D721Med (cell line): ENCODE measurements around the gene CIB4.

Experiments
- DNase-seq: peaks from one replicate; pipeline ENCODE4 v3.0.0; 2011; ENCODE audit warnings: low spot score; ENCODE audit not compliant: insufficient read length
- FAIRE-seq: peaks from 2 replicates; lab custom pipeline; 2011; peaks lifted over from hg19 to GRCh38; lab: Jason Lieb, UNC
- TF ChIP-seq, protein P1 (sequence below): IDR thresholded peaks from 2 replicates; pipeline ENCODE4 v1.5.1; 2012; ENCODE audit warnings: mild to moderate bottlenecking, control low read depth; ENCODE audit not compliant: insufficient read depth; ENCODE audit errors: missing control alignments

Gene CIB4

DNA sequence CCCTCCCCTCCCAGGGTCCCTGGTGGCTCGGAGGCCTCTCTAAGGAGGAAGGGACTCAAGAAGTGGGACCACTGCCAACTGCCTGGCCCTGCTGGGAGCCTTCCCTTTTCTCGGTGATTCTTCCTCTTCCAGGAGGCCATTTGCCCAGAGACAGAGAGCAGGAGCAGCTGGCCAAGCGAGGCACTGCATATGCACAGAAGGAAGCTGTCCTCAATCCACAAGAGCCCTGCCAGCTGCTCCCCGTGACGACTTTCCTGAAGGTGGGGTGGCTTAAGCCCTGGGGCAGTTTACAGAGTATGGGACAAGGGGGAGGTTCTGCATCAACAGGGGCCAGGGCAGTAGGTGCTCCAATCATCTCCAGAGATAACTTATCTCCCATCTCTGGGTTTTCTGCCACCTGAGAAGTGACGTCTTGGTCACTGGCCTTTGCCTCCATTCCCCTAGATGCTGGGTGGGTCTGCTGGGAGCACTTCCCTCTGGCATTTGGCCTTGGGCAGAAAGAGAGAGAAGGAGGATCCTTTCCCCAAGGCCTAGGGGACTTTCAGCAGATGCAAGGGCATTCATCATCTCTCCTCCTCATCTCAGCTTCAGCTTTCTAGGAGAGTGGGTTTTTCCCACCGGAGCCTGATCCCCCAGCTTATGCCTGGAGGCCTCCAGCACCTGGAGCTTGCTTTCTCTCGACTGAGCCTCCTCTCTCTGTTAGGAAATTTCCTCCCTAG lies 28.5 kb downstream of the CIB4 start:
- DNase-seq (no peak), FAIRE-seq (no peak)
- TF ChIP-seq, protein P1, sequence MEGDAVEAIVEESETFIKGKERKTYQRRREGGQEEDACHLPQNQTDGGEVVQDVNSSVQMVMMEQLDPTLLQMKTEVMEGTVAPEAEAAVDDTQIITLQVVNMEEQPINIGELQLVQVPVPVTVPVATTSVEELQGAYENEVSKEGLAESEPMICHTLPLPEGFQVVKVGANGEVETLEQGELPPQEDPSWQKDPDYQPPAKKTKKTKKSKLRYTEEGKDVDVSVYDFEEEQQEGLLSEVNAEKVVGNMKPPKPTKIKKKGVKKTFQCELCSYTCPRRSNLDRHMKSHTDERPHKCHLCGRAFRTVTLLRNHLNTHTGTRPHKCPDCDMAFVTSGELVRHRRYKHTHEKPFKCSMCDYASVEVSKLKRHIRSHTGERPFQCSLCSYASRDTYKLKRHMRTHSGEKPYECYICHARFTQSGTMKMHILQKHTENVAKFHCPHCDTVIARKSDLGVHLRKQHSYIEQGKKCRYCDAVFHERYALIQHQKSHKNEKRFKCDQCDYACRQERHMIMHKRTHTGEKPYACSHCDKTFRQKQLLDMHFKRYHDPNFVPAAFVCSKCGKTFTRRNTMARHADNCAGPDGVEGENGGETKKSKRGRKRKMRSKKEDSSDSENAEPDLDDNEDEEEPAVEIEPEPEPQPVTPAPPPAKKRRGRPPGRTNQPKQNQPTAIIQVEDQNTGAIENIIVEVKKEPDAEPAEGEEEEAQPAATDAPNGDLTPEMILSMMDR, result no peak

DNA sequence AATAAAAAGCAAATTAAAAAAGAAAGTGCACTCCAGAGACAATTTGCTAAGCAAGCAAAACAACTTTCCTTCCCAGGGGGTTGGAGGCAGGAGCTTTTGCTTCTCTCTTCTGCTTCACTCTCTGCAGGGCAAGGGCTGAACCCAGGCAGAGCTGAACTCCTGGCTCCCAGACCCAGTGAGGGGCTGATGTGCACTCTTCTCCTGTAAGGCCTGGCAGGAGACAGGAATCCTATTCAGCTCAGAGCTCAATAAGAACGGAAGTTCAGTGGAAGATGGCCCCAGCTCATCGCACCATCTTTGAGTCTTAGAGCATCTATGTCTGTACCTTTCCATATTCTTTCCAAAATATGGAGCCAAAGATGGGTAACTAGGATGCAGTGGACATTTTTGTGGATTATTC lies 29.1 kb downstream of the CIB4 start:
- TF ChIP-seq, protein P1, result no peak
- DNase-seq, result no peak
- FAIRE-seq, result no peak

DNA sequence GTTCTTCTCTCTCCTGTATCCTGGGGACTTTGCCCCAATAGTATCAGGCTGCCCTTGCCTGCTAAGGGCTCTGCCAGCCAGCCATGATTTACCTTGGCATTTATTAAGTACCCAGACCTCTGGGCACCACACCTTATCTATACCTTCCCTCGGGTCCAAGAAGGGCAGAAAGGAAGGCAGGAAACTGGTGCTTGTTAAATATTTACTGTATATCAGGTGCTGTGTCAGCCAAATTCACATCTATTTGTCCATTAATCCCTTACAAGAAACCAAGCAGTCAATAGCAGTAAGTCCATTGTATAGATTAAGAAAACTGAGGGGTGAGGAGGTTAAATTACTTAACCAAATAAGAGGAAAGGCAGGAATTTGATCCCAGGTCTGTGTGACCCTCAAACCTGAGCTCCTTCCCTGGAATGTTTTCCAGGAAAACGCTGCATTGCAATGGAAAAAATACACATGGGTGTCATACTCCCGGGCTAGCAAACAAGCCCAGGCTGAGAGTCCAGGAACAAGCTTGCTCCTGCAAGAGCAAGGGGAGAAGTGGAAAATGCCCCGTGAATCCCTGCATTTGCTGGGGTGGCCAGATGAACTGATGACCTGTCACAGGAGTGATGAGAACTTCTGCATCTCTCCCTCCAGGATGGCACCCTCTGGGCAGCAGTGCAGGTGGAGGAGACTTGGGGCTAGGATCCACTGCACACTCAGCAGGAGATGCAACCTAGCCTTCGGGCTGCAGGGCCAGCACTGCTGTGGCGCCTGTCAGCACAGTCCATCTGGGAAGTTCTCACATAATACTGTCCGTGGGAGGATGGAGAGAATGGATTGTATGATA lies 30.4 kb downstream of the CIB4 start:
- no peak for DNase-seq
- FAIRE-seq, result no peak
- TF ChIP-seq, protein P1, result no peak

DNA sequence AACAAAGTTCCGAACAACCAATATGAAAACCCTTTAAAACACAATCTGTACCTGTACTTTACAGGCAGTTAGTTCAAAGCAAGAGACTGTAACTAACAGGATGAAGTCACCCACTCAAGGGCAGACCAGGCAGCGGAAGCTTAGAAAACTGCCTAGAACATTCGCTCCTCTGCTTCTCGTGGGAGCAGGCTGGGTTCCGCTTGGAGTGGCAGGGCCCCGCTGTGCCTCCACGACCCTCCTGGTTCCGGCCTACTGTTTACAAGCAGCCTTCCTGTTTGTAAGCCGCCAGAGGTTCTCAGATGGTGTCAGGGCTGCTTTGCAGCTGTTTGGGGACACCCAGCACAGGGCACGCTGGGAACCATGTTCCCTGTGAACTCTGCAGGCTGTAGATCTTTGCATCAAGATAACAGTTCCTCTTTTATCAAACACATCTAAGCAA lies 31.3 kb downstream of the CIB4 start:
- DNase-seq (no peak), FAIRE-seq (no peak)
- TF ChIP-seq, protein P1, result no peak

DNA sequence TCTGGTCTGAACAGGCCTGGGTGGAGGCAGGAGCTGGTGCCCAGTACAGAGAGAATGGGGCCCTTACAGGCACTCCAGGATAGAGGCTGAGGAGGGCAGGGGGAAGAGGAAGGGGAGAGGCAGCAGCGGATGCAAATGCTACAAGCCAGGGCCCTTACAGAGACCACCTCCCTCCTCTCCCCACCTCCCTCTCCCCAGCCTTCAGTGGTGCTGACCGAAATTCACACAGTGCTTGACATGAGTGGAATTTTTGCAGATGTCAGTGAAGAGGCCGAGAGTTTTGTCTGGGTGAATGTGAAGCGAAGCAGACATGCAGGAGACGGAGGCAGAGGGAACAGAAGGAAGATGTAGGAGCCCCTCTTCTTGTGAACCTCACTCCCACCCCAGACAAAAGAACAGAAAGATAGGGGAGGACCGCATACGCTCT lies 31.9 kb downstream of the CIB4 start:
- FAIRE-seq, result no peak
- DNase-seq, result no peak
- TF ChIP-seq, protein P1, result no peak

DNA sequence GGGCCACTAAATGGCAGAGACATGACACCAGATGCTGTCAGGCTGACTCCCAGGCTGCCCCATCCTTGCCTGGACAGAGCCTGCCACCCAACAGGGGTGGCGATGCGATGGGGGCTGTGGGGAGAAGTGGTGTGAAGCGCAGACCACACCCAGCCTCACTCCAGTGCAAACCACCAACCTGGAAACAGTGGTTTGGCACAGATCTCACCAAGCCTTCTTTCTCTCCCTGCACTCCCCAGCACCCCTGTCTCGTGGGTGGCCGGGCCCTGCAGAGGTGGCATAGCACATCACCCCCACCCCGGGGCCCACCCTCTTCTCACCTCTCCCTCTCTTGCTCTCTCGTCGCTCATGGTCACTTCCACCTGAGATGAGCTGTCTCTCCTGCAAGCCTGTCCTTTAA lies 32.6 kb downstream of the CIB4 start:
- DNase-seq (no peak), FAIRE-seq (no peak)
- TF ChIP-seq, protein P1, result no peak
